ENCODE results near the gene MRPL48.

DNA sequence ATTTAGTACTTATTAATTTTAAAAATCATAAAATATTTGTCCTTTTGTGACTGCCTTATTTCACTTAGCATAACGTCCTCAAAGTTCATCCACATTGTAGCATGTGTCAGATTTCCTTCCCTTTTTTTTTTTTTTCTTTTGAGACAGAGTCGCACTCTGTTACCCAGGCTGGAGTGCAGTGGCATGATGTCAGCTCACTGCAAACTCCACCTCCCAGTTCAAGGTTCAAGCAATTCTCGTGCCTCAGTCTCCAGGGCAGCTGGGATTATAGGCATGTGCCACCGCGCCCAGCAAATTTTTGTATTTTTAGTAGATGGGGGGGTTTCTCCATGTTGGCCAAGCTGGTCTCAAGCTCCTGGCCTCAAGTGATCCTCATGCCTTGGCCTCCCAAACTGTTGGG is 37.4 kb upstream of the MRPL48 start:
- TF ChIP-seq CTCF (IDR thresholded peaks at IDR 0.05), result no peak
- no peak for TF ChIP-seq EZH2 (IDR thresholded peaks at IDR 0.05; ENCODE audit: borderline replicate concordance, insufficient read depth, low read depth, low read length, poor library complexity, severe bottlenecking)
